ENCODE measurements around the gene CSPG4. TPM values are rescaled to one million over a fixed set of nuclear protein-coding genes. Genes with fewer than 3 reads are reported as not detected.

CSPG4 gene
- total and polyA plus RNA-seq, 2 donors (not counting 3 experiments of a cell fraction or from before 2014, with no cell fraction given), result not detected

- no peak overlapping the region for H2AFZ ChIP-seq (ENCODE audit: low read depth, low read length)
- no peak for DNase-seq (ENCODE audit: low read depth, low spot score)
- TF ChIP-seq EZH2 (IDR thresholded peaks at IDR 0.05; ENCODE audit: borderline replicate concordance, low read depth, low read length, severe bottlenecking), result no peak
- TF ChIP-seq FOS (IDR thresholded peaks at IDR 0.05; ENCODE audit: borderline replicate concordance, insufficient read depth, low read length), result no peak
- TF ChIP-seq, protein P1, sequence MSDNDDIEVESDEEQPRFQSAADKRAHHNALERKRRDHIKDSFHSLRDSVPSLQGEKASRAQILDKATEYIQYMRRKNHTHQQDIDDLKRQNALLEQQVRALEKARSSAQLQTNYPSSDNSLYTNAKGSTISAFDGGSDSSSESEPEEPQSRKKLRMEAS (IDR thresholded peaks at IDR 0.05; ENCODE audit: insufficient read depth, insufficient read length), result no peak
- TF ChIP-seq, protein P2, sequence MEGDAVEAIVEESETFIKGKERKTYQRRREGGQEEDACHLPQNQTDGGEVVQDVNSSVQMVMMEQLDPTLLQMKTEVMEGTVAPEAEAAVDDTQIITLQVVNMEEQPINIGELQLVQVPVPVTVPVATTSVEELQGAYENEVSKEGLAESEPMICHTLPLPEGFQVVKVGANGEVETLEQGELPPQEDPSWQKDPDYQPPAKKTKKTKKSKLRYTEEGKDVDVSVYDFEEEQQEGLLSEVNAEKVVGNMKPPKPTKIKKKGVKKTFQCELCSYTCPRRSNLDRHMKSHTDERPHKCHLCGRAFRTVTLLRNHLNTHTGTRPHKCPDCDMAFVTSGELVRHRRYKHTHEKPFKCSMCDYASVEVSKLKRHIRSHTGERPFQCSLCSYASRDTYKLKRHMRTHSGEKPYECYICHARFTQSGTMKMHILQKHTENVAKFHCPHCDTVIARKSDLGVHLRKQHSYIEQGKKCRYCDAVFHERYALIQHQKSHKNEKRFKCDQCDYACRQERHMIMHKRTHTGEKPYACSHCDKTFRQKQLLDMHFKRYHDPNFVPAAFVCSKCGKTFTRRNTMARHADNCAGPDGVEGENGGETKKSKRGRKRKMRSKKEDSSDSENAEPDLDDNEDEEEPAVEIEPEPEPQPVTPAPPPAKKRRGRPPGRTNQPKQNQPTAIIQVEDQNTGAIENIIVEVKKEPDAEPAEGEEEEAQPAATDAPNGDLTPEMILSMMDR (IDR thresholded peaks at IDR 0.05; ENCODE audit: extremely low read depth in 1 of 2, insufficient read depth in 1 of 2, low read depth in 1 of 2, low read length in 2 of 2), result no peak
- no peak for TF ChIP-seq JUN (IDR thresholded peaks at IDR 0.05; ENCODE audit: borderline replicate concordance, insufficient read depth, insufficient read length, low read depth)
- no peak for TF ChIP-seq MYC (IDR thresholded peaks at IDR 0.05; ENCODE audit: low read depth, low read length)
- TF ChIP-seq POLR2AphosphoS5 (IDR thresholded peaks at IDR 0.05; ENCODE audit: insufficient read depth, low read depth, low read length), result no peak
- TF ChIP-seq POLR2A (IDR thresholded peaks at IDR 0.05; ENCODE audit: low read depth, low read length), result no peak
- no peak for TF ChIP-seq GATA2 (IDR thresholded peaks at IDR 0.05; ENCODE audit: insufficient read depth, insufficient read length, low read depth, low read length)
- intact Hi-C loops (cut with micrococcal nuclease) (no loop called here), dilution Hi-C loops (cut with MboI; ENCODE audit: extremely low pct_ligation_motif_present, low sequenced_read_pairs) (no loop called here)
- H3K36me3 ChIP-seq (ENCODE audit: control insufficient read depth in 2 of 2, extremely low read depth in 1 of 2, insufficient read depth in 2 of 2, low read length in 2 of 2), result no peaks in the 10 kb centered on the region
- H3K9me1 ChIP-seq (replicated peaks; ENCODE audit: control insufficient read depth, extremely low read depth, insufficient read depth, low read length), result no peaks in the 10 kb centered on the region
- no TSS peak for BruUV-seq (replicated peaks)
- CTCF ChIA-PET, result interaction anchor here (0.6 to 2.7 kb wide), 2 partner anchors 10 to 28 kb away, joined by 3 to 9 read pairs; no protein-coding TSS in a partner anchor
- H3K9ac ChIP-seq (replicated peaks; ENCODE audit: extremely low read depth, insufficient read depth, low read length), result no peak overlapping the region
- H3K27ac ChIP-seq (ENCODE audit: insufficient read depth, low read depth, low read length), result no peak overlapping the region
- H4K20me1 ChIP-seq (replicated peaks; ENCODE audit: control insufficient read depth, extremely low read depth, insufficient read depth, low read length), result no peaks in the 10 kb centered on the region
- peaks cover 10% of the 10 kb centered on the region for H3K4me1 ChIP-seq (ENCODE audit: control insufficient read depth, extremely low read depth, insufficient read depth, low read length)
- POLR2A ChIA-PET, result interaction anchor here (0.7 kb wide), 1 partner anchor 122 kb away, joined by 3 read pairs; no protein-coding TSS in a partner anchor
- no peak overlapping the region for H3K4me3 ChIP-seq (replicated peaks in 1 of 3; ENCODE audit: insufficient read depth in 1 of 3, low read depth in 1 of 3, low read length in 3 of 3)
- FAIRE-seq, result no peak
- no peak overlapping the region for H3K4me2 ChIP-seq (ENCODE audit: insufficient read depth, low read length)
- H3K27me3 ChIP-seq (ENCODE audit: control insufficient read depth in 2 of 2, insufficient read depth in 2 of 2, low read length in 2 of 2), result no peaks in the 10 kb centered on the region
- no peaks in the 10 kb centered on the region for H3K9me3 ChIP-seq (replicated peaks; ENCODE audit: control insufficient read depth, insufficient read depth, low read length)
- H3K79me2 ChIP-seq (ENCODE audit: control insufficient read depth, insufficient read depth, low read length), result no peaks in the 10 kb centered on the region
Measured at GRCh38 chr15:75669191-75669878, 43.3 kb downstream of the CSPG4 start.
